IPS-18c (cell line): ENCODE results near the gene ANKHD1.
"Not testable (repeated sequence)": the region's sequence is repeated elsewhere in the genome, so short reads cannot be mapped to it uniquely, and the experiment has no call there.

Experiments
- H3K4me3 ChIP-seq: 2 replicates; pipeline ENCODE4 v1.7.0; 2013; ENCODE audit warnings: low read depth, mild to moderate bottlenecking, low read length, moderate library complexity; ENCODE audit not compliant: insufficient read depth
- H3K9me3 ChIP-seq: one replicate; pipeline ENCODE4 v1.6.1; 2013; ENCODE audit warnings: mild to moderate bottlenecking, low read length, moderate library complexity; ENCODE audit not compliant: control insufficient read depth, insufficient read depth

Gene ANKHD1

GRCh38 chr5:140565024-140565779 lies 163.6 kb downstream of the ANKHD1 start:
- Histone ChIP-seq H3K4me3 (peak overlapping the region; percentile 89), H3K9me3 (no peaks in the 10 kb centered on the region)

GRCh38 chr5:140565780-140566095 lies 164.1 kb downstream of the ANKHD1 start:
- H3K4me3 ChIP-seq, result peak overlapping the region; percentile 89
- no peaks in the 10 kb centered on the region for H3K9me3 ChIP-seq

- Histone ChIP-seq H3K4me3 (no peak overlapping the region), H3K9me3 (no peaks in the 10 kb centered on the region)
Measured at GRCh38 chr5:140566665-140567064, 165.0 kb downstream of the ANKHD1 start.

GRCh38 chr5:140567136-140567818 lies 165.6 kb downstream of the ANKHD1 start:
- Histone ChIP-seq H3K4me3 (no peak overlapping the region), H3K9me3 (no peaks in the 10 kb centered on the region)

DNA sequence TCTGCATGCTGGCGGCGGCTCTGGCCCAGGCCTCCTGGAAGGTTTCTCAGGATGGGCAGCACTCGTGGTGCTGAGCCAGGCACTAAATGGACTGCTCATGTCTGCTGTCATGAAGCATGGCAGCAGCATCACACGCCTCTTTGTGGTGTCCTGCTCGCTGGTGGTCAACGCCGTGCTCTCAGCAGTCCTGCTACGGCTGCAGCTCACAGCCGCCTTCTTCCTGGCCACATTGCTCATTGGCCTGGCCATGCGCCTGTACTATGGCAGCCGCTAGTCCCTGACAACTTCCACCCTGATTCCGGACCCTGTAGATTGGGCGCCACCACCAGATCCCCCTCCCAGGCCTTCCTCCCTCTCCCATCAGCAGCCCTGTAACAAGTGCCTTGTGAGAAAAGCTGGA lies 166.2 kb downstream of the ANKHD1 start:
- Histone ChIP-seq H3K9me3 (no peaks in the 10 kb centered on the region), H3K4me3 (no peak overlapping the region)

DNA sequence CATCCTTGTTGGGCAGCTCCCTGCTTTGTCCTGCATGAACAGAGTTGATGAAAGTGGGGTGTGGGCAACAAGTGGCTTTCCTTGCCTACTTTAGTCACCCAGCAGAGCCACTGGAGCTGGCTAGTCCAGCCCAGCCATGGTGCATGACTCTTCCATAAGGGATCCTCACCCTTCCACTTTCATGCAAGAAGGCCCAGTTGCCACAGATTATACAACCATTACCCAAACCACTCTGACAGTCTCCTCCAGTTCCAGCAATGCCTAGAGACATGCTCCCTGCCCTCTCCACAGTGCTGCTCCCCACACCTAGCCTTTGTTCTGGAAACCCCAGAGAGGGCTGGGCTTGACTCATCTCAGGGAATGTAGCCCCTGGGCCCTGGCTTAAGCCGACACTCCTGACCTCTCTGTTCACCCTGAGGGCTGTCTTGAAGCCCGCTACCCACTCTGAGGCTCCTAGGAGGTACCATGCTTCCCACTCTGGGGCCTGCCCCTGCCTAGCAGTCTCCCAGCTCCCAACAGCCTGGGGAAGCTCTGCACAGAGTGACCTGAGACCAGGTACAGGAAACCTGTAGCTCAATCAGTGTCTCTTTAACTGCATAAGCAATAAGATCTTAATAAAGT lies 166.9 kb downstream of the ANKHD1 start:
- Histone ChIP-seq H3K9me3 (no peaks in the 10 kb centered on the region), H3K4me3 (no peak overlapping the region)

GRCh38 chr5:140569197-140569596 lies 167.6 kb downstream of the ANKHD1 start:
- no peak overlapping the region for H3K4me3 ChIP-seq
- H3K9me3 ChIP-seq, result no peaks in the 10 kb centered on the region

- no peaks in the 10 kb centered on the region for H3K9me3 ChIP-seq
- no peak overlapping the region for H3K4me3 ChIP-seq
Measured at GRCh38 chr5:140570058-140570457, 168.4 kb downstream of the ANKHD1 start.

DNA sequence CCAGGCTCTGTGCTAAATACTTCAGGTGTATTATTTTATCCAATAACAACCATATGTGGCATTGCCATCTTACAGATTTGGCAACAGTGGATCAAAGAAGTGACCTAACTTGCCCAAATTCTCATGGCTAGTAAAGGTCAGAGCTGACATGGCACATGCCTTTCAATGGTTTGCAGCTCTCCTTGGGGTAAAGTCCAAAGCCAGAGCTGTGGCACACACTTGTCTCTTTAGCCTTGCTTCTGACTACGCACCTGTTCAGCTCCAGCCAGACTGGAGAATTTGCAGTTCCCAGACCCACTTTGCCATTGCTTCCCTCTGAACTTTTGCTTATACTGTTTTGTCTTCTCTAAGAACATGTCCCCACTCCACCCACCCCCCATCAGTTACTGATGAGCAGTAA lies 168.9 kb downstream of the ANKHD1 start:
- no peak overlapping the region for H3K4me3 ChIP-seq
- H3K9me3 ChIP-seq, result no peaks in the 10 kb centered on the region

DNA sequence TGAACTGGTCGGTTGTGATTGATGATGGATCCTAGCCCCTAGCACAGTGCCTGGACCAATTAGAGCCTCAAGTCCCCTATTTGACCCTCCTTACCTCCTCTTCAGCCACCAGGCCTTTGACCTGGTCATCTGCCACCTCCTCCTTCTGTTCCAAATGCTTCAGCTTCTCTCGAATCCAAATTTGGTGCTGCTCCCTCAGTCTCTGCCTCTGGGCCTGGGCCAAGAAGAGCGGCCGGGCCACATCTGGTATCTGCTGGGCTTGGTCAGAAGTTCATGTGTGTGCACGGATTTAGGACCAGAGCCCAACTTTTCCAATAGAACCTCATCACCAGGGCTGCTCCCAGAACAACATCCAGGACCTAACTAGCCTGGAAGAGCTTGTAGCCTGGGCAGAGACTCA lies 169.5 kb downstream of the ANKHD1 start:
- Histone ChIP-seq H3K9me3 (no peaks in the 10 kb centered on the region), H3K4me3 (no peak overlapping the region)

GRCh38 chr5:140573683-140574082 lies 172.1 kb downstream of the ANKHD1 start:
- H3K4me3 ChIP-seq, result no peak overlapping the region
- no peaks in the 10 kb centered on the region for H3K9me3 ChIP-seq

- Histone ChIP-seq H3K4me3 (no peak overlapping the region), H3K9me3 (no peaks in the 10 kb centered on the region)
Measured at GRCh38 chr5:140574165-140574564, 172.5 kb downstream of the ANKHD1 start.

DNA sequence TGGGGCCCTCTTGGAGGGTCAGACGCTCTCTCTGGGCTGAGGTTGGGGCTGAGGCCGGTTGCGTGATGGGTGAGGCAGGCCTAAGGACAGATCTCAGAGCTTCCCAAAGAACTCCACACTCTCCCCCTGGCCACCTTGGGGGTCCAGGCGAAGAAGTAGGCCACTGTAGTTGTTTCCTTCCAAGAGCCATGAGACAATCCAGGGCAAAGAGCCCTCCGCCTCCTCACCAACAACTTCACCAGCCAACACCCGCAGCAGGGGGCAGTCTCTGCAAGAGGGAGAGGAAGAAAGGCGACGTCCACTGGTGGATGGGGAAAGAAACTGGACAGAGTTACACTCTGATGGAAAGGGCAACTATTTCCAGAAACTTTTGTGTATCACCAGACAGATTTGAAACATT lies 173.7 kb downstream of the ANKHD1 start:
- H3K9me3 ChIP-seq, result no peaks in the 10 kb centered on the region
- H3K4me3 ChIP-seq, result no peak overlapping the region

DNA sequence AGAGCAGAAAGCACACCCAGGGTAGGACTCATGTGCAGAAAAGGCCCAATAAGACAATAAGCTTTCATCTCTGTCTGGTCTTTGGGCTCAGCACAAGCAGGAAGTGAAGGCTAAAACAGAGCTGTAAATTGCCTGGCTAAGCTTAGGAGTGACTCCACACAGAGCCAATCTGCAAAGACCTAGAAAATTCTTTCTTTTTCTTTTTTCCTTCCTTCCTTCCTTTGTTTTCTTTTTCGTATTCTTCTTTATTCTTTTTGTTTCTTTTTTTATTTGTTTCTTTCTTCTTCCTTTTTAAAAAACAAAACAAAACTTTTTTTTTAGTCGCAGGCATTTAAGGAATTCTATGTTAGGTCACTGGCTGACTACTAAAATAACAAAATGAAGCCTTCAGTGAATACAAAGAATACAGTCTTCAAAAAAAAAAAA lies 175.2 kb downstream of the ANKHD1 start:
- H3K9me3 ChIP-seq, result no peaks in the 10 kb centered on the region
- no peak overlapping the region for H3K4me3 ChIP-seq

GRCh38 chr5:140579188-140579747 lies 177.6 kb downstream of the ANKHD1 start:
- H3K4me3 ChIP-seq, H3K9me3 ChIP-seq: not testable (repeated sequence)

GRCh38 chr5:140587495-140587894 lies 185.9 kb downstream of the ANKHD1 start:
- Histone ChIP-seq H3K4me3 (no peak overlapping the region), H3K9me3 (no peaks in the 10 kb centered on the region)

GRCh38 chr5:140588311-140589070 lies 186.9 kb downstream of the ANKHD1 start:
- no peaks in the 10 kb centered on the region for H3K9me3 ChIP-seq

More at GRCh38 chr5:140588311-140589070, 186.9 kb downstream of the ANKHD1 start:
- no peak overlapping the region for H3K4me3 ChIP-seq
